NOMO-1 treated with dmso at 0.1 percent for 144 hours (cell line): Measurements from ENCODE around the gene TOP3A.
"Not testable (repeated sequence)": the region's sequence is repeated elsewhere in the genome, so short reads cannot be mapped to it uniquely, and the experiment has no call there.

Experiments used
- DNase-seq: peaks from one replicate; lab custom pipeline; 2025; ENCODE audit not compliant: unreplicated experiment; lab: John Stamatoyannopoulos, UW

The TOP3A gene, protein sequence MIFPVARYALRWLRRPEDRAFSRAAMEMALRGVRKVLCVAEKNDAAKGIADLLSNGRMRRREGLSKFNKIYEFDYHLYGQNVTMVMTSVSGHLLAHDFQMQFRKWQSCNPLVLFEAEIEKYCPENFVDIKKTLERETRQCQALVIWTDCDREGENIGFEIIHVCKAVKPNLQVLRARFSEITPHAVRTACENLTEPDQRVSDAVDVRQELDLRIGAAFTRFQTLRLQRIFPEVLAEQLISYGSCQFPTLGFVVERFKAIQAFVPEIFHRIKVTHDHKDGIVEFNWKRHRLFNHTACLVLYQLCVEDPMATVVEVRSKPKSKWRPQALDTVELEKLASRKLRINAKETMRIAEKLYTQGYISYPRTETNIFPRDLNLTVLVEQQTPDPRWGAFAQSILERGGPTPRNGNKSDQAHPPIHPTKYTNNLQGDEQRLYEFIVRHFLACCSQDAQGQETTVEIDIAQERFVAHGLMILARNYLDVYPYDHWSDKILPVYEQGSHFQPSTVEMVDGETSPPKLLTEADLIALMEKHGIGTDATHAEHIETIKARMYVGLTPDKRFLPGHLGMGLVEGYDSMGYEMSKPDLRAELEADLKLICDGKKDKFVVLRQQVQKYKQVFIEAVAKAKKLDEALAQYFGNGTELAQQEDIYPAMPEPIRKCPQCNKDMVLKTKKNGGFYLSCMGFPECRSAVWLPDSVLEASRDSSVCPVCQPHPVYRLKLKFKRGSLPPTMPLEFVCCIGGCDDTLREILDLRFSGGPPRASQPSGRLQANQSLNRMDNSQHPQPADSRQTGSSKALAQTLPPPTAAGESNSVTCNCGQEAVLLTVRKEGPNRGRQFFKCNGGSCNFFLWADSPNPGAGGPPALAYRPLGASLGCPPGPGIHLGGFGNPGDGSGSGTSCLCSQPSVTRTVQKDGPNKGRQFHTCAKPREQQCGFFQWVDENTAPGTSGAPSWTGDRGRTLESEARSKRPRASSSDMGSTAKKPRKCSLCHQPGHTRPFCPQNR

DNA sequence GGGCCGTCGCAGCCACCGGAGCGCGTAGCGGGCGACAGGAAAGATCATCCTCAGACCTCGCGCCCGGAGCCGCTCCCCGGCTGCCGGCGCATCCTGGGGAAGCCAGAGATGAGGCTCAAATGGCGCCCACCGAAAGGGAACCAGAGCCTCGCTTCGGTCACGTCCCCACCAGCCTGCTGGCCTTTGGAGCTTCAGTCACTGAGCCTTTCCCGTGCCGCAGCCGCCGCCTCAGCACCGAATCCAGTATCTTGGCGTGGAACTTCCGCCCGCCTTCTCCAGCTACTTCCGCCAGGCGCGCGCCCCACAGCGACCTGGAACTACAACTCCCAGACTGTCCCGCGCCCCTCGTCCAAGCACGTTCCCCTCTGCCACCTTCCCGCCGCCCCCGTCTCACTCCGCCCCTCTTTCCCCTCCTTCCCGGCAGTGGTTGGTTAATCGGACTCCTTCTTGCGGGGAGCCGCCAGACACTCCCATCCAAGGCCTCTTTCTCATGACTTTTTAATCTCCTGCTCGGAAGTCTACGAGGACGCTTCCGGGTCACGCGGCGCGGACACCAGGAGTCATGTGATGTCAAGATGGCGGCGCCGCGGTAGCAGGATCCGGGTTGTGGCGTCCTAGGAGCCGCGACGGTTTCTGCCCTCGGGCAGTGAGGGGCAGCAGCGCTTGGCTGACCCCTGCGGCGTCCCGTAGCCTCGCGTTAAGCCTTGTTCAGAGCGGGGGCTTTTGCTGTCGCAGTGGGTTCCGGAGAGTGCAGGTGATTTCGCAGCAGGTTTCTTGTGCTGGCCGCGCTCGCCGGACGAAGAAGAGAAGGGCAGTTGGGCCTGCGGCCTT is at the start of gene TOP3A, which contains the start of gene SMCR8:
Gene TOP3A, minus strand, starts transcription at position 264 of the 831 bp plus-strand sequence. Its CDS starts 216 bp downstream, at position 48.
Gene SMCR8, plus strand, starts transcription at position 563 of the 831 bp plus-strand sequence. CDS start 497 bp downstream, outside the sequence.
- peak; percentile 98 for DNase-seq

DNA sequence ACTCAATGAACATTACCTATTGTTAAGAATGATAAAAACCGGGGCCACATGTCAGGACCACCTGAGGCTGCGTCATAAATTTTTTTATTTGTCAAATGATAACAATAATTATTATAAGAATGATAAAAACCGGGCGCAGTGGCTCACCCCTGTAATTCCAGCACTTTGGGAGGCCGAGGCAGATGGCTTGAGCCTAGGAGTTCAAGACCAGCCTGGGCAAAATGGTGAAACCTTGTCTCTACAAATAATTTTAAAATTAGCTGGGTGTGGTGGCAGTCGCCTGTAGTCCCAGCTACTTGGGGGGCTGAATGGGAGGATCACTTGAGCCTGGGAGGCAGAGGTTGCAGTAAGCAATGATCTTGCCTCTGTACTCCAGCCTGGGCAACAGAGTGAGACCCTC is 49.4 kb upstream of the TOP3A start:
- no peak for DNase-seq

DNA sequence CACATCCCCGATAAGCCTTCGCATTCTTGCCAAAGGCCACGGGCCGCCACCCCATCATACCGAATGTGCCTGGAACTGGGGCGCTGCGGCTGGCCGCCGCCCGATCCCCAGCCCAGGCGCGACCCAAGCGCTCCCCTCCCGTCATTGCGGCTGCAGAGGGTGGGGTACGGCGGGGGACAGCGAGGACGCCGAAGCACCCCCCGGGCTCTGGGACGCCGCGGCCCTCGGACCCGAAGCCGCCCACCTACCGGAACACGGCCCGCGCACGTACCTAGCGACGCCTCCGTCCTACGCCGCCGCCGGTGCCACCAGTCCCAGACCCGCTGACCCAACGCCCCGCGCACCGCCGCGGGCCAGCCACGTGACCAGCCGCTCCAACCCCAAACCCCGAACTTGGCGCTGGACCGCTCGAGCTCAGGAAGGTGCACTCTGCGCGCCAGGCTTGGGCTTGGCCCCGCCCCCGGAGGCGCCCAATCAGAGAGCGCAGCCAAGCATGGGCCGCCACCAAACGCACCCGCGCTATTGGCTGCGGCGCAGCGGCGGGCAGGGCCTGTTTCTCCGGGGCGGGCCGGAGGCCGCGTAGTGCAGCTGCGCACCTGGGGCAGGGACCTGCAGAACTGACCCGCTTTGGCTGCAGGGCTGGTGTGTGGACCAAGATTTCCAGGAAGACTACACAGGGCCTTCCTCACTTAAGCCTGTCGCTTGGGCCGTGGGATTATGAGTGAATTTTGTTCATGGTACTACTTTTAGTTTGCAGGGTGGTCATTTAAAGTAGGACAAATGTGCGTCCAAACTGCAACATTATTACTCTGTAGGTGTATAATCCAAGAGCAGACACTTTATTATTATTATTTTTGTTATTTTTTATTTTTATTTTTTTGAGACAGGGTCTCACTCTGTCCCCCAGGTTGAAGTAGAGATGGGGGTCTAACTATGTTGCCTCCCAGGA is 48.6 kb upstream of the TOP3A start, which contains the start of gene SHMT1:
Gene SHMT1, minus strand, starts transcription at position 450 of the 949 bp plus-strand sequence. CDS start 7,569 bp downstream, outside the sequence.
- peak; percentile 88 for DNase-seq

DNA sequence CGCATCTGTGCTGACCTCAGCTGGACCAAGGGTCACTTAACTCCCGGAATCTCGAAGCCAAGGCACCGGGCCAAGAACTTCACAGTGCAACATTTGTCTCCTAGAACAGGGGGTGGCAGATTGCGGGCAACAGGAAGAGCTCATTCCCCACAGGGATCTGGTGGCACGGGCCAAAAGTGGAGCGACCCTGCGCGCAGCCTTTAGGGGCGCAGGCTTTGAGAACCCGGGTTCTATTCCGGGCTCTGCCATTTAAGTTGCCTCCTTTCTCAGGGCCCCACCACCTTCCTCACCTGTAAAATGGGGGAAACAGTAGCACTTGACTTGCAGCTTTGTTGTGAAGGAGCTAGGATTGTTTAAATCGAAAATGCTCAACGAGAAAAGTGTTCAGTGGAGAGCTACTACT is 47.9 kb upstream of the TOP3A start:
- DNase-seq = no peak

DNA sequence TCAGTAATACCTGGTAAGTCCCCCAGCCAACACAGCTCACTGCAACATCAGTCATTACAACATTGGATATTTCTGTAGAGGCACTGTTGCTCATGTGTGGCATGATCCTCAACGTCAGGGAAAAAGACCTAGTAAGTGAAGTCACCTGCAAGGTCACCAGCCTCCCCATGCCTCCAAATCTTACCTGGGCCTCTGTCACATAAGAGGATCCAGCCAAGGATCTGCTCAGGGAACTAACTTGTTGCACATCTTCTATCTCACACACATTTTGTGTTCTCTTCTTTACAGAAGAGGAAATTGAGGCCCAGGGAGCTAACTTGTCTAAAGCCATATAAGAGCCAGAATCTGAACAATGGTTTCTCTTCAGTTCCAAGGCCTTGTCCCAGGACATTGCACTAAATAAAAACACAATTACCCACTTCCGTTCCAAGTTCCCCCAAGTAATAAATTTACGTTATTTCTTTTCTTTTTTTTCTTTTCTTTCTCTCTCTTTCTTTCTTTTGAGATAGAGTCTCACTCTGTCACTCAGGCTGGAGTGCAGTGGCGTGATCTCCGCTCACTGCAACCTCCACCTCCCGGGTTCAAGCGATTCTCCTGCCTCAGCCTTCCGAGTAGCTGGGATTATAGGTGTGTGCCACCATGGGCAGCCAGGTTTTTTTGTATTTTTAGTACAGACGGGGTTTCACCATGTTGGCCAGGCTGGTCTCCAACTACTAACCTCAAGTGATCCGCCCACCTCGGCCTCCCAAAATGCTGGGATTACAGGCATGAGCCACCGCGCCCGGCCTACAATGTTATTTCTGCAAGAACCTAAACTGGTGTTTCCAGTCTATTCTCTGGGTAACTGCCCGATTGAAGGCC is 47.3 kb upstream of the TOP3A start:
- DNase-seq = no peak

DNA sequence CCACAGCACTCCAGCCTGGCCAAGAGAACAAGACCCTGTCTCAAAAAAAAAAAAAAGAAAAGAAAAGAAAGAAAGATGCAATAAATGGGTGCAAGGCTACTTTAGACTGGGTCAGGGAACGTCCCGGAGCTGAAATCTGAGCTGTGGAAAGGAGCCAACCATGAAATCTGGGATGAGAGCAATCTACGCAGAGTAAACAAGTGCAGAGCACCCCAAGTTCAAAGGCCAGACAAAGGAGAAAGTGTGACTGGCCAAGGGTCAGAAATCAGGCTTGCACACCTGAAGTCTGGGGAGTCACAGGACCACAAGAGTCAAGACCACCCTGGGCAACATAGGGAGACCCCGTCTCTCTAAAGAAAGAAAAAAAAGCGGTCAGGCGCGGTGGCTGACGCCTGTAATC is 45.7 kb upstream of the TOP3A start:
- no peak for DNase-seq

DNA sequence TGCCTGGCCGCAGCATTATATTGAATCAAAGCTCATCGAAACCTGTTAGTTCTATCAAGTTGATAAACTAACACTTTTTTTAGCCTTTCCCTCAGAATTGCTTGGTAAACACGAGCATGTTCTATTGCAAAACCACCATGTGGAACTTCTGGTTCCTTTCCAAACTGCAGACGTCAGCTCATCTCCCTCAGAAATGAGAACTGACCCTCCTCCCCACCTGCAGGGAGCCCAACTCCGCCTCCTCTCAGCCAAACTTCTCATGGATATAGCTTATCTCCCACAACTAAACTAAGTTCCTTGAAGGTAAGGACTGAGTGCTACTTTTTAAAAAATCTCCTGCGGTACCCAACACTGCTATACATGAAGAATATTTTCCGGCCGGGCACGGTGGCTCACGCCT is 41.8 kb upstream of the TOP3A start:
- peak; percentile 13 for DNase-seq

DNA sequence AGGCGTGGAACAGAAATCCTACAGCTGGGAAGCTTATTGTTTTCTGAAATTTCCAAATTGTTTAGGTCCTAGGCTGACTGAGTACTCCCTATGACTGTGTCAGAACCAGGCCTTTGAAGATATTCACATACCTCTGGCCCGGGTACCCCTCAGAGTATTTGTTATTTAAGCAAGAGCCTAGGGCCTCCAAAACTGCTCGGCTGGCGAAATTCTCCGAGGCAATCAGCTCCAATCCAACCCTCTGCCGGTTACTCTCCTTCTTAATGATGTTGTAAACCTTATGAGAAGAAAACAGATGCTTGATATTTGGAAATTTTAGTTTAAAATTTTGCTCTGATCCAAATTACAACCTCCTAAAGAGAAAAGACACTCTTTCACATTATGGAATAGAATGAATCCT is 38.7 kb upstream of the TOP3A start:
- no peak for DNase-seq

DNA sequence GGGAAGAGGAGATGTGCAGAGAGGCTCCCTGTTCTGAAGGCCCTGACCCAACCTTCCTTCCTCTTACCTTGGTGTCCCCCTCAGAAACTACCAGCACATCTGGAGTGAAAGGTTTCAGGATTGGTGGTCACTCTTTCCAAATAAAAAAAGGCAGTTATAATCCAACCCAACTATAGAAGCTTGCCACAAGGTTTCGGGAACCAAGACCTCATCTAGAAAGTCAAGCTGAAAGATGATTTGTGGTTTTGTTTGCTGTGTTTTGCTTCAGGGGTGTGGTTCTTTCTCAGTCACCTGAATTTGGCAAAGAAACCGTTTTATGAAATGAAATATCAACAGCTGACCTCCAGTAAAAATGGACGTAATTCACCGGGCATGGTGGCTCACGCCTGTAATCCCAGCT is 29.2 kb upstream of the TOP3A start:
- DNase-seq = no peak

DNA sequence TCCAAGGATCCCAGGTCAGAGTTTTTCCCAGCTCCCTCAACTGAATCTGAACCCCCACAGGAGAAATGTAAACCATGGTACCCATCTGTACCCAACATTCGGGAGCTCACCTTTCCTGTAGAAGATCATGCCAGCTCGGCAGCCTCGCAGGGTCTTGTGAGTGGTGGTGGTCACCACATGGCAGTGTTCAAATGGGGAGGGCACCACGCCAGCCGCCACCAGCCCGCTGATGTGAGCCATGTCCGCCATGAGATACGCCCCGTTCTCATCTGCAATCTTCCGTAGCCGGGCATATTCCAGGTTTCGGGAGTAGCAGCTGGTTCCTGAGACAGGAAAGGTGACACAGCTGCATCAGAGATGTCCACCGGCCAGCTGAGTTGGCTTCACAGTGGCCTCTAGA is 25.1 kb upstream of the TOP3A start:
- no peak for DNase-seq

DNA sequence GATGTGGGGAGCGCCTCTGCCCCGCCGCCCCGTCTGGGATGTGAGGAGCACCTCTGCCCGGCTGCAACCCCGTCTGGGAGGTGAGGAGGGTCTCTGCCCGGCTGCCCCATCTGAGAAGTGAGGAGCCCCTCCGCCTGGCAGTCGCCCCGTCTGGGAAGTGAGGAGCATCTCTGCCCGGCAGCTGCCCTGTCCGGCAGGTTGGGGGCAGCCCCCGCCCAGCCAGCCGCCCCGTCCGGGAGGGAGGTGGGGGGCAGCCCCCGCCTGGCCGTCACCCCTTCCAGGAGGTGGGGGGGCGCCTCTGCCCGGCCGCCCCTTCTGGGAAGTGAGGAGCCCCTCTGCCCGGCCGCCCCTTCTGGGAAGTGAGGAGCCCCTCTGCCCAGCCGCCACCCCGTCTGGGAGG is 23.4 kb upstream of the TOP3A start:
- DNase-seq = not testable (repeated sequence)

DNA sequence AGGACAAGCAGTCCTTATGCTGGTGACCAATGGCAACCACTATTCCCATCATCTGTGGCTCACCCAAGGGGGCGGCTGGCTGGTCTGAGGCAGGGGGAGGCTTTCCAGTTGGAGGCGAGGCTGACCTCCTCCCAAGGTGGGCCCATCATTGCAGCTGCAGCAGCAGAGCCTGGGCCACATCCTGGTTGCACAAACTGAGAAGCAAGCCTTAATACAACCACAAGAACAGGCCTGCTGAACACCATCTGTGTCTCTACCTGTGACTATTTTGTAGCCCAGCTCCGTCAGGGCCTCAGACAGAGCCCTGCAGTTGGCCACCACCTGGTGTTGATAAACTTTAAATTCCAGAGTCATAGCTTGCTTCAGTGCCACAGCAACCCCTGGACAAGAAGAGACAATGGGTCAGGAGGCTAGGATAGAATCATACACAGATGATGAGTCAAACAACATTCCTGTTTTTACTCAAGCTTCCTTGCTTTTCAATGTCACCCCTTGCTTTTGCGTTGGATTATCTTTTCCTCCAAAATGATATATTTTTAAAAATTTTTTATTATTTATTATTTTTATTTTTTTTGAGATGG is 18.2 kb upstream of the TOP3A start:
- no peak for DNase-seq

DNA sequence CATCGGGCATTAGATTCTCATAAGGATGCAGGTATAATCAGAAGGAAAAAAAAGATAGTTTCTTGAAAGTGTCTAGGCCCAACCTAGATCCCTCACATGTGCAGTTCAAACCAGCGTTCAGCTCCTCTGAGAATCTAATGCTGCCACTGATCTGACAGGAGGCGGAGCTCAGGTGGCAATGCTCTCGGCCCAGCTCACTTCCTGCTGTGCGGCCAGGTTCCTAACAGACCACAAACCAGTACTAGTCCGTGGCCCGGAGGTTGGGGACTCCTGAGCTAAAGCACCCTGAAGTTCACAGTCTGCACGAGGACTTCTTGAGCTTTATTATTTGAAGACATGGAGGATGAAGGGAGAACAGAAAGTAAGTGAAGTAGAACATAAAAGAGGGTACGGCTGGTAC is 17.1 kb upstream of the TOP3A start:
- no peak for DNase-seq

DNA sequence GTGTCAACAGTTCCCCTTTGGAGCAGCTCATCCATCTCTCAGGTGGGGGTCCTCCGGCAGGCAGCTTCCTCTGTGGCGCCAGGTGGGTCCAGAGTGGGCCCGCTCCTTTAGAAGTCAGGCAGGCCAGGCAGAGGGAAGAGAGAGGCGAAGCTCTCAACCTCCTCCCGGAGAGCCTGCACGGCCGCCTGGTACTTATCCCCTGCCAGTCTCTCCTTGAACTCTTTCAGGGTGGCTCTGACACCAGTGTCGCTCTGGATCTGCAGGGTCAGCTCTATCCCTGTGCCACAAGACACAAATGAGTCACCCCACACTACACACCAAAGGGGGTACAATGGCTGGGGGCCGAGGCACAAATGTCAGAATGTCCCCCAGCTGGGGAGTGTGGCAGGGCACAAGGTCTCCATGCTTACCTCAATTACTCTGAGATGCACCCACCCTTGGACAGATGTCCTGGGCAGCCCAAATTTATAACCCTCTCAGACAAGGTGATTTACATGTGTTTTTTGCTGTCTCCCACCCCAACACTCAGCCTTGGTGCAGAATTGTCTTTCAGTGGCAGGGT is 13.9 kb upstream of the TOP3A start:
- no peak for DNase-seq

DNA sequence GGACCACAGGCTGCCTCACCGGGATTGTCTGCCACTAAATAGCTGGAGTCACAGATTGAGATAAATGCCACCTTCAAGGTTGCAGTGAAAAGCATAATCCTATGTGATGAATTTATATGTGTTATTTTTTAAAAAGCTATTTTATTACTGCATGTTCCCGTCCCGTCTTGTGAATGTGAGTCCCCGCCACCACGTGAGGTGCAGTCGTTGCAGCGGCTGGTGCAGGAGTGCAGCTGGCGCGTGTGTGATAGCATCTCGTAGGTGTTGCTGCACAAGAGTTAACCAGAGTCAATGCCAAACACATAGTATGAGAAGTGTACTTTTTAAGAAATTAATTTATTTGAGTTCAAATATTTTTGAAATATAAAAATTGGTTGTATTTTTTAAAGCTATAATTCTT is 12.8 kb upstream of the TOP3A start:
- no peak for DNase-seq

DNA sequence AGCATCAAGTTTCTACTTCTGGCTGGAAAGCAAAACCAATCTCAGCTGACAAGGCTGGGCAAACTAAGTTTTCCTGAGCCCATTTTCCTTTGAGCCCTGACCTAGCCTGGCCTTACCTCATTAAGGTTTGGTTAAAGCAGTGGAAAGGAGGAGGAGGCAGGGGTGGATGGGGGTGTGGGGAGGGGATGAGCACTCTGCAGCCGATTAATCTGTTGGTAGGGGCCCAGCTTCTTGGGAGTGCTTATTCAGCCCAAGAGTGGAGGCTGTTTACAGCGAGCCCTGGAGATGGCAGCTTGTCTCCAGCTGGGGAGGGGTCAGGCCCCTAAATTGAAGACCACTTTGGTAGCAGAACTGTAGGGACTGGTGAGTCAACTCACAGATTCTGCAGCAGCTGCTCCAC is 12.3 kb upstream of the TOP3A start:
- DNase-seq = no peak

DNA sequence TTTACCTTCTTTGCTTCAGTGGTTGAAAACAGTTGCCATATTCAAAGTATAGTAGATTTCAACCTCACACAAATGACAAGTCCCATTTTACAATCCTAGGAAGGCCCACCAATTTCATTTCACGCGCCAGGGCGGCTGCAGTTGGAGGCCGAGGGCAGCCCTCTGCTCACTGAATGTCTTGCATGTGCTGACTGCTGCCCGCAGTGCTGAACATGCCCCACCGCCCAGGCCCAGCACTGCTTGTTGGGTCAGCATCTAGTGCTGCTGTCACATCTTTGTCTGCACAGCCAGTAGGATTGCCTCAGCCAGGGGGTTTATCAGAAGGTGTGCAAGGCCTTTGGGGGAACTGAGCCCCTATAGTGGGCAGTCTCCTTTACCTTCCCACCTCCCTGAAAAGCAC is 11.8 kb upstream of the TOP3A start:
- no peak for DNase-seq

DNA sequence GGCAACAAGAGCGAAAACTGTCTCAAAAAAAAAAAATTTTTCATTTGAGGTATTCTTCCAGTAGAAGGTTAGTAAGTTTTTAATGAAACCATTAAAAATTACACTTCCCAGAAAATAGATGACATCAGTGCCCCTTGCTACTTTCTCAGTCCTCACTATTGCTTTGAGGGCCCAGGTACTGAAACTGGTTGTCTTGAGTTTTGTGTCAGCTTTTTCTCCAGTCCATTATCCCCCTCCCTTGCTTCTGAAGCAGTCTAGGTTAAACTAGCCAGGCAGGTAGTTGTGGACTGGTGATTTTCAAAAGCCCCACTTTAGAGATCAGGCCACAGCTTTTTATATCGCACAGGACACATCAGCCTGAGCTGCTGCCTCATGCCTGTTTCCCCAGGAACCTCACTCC is 11.2 kb upstream of the TOP3A start:
- DNase-seq = no peak
